GM21367 (cell line): ENCODE data around the gene NECTIN3.
A peak's percentile ranks its signal among the peaks of the same experiment; 100 is the strongest.

Experiments
- ATAC-seq: cut with Tn5 transposase; IDR thresholded peaks from one replicate; pipeline ENCODE4 v1.9.1; 2021; ENCODE audit not compliant: unreplicated experiment

Gene NECTIN3

GRCh38 chr3:111197485-111197884 lies 125.9 kb downstream of the NECTIN3 start:
- no peak for ATAC-seq

- no peak for ATAC-seq
Observed at GRCh38 chr3:111200027-111200426, 128.4 kb downstream of the NECTIN3 start.

- no peak for ATAC-seq
Observed at GRCh38 chr3:111210003-111210711, 138.5 kb downstream of the NECTIN3 start.

GRCh38 chr3:111210866-111211564 lies 139.4 kb downstream of the NECTIN3 start:
- ATAC-seq: no peak

- no peak for ATAC-seq
Observed at GRCh38 chr3:111212511-111212910, 140.9 kb downstream of the NECTIN3 start.

GRCh38 chr3:111215481-111215880 lies 143.9 kb downstream of the NECTIN3 start:
- ATAC-seq: no peak

GRCh38 chr3:111218615-111219014 lies 147.0 kb downstream of the NECTIN3 start:
- no peak for ATAC-seq

GRCh38 chr3:111227216-111227615 lies 155.6 kb downstream of the NECTIN3 start:
- ATAC-seq: no peak

GRCh38 chr3:111229301-111229700 lies 157.7 kb downstream of the NECTIN3 start:
- no peak for ATAC-seq

GRCh38 chr3:111236836-111237713 lies 165.5 kb downstream of the NECTIN3 start:
- ATAC-seq: no peak

- no peak for ATAC-seq
Observed at GRCh38 chr3:111237946-111238345, 166.3 kb downstream of the NECTIN3 start.

- ATAC-seq: peak; percentile 98
Observed at GRCh38 chr3:111238885-111239284, 167.3 kb downstream of the NECTIN3 start.

- no peak for ATAC-seq
Observed at GRCh38 chr3:111241960-111242359, 170.3 kb downstream of the NECTIN3 start.
